ENCODE results near the gene LRRC1. TPM values are rescaled to one million over a fixed set of nuclear protein-coding genes. Genes with fewer than 3 reads are reported as not detected.
A peak's percentile ranks its signal among the peaks of the same experiment; 100 is the strongest.

LRRC1 gene
- total and polyA plus RNA-seq, 2 donors (not counting 1 experiment from before 2014, with no cell fraction given), result 3.8 to 12.1 TPM

DNA sequence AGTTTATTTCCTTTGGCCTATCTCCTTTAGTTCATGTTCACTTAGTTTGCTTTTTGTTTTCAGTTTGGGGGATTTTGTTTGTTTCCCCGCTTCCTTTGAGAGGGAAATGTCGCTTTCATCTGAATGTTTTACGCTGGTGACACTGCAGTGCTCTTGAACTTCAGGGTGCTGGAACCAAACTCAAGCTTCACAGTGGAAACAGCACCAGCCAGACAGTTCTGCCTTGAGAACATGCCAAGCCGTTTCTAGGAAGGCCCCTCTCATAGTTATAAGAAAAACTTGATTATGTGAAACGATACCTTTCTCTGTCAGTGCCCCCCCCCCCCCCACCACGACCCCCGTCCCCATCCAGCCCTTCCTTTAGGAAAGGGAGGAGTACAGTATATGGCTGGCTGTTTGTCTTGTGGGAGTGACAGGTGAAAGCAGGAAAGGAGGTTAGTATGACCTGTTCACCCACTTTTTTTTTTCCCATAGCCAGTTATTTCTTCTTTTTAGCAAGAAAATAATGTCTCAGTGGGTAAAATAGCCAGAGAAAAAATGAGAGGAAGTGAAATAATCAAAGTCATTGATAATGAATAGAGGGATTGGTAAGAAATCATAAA lies 130.1 kb downstream of the LRRC1 start:
- H3K4me2 ChIP-seq (ENCODE audit: extremely low read depth, insufficient read depth, low read length), result no peak overlapping the region
- H3K27ac ChIP-seq (ENCODE audit: insufficient read depth, low read length), result no peak overlapping the region
- no peak overlapping the region for H2AFZ ChIP-seq (ENCODE audit: low read length)
- no peaks in the 10 kb centered on the region for H3K36me3 ChIP-seq (ENCODE audit: control insufficient read depth, insufficient read depth, low read length)
- H3K9ac ChIP-seq (ENCODE audit: insufficient read depth, low read length), result no peak overlapping the region
- no peaks in the 10 kb centered on the region for H3K79me2 ChIP-seq (ENCODE audit: control insufficient read depth, insufficient read depth, low read length)
- no peaks in the 10 kb centered on the region for H3K9me3 ChIP-seq (ENCODE audit: control insufficient read depth, insufficient read depth, low read depth, low read length)
- no peaks in the 10 kb centered on the region for H4K20me1 ChIP-seq (ENCODE audit: control insufficient read depth, extremely low read depth, insufficient read depth, low read length)
- no peaks in the 10 kb centered on the region for H3K27me3 ChIP-seq (ENCODE audit: control insufficient read depth, insufficient read depth, low read length)
- H3K4me3 ChIP-seq (replicated peaks in 1 of 4; ENCODE audit: control extremely low read depth in 1 of 4, insufficient read depth in 1 of 4, low read depth in 3 of 4, low read length in 4 of 4), result no peak overlapping the region
- H3K4me1 ChIP-seq (ENCODE audit: control insufficient read depth, extremely low read depth, insufficient read depth, low read length), result peaks cover 2% of the 10 kb centered on the region
- DNase-seq (ENCODE audit: low read depth in 2 of 2), result no peak
- no peak for TF ChIP-seq EZH2 (IDR thresholded peaks at IDR 0.05; ENCODE audit: low read length, missing control alignments)
- TF ChIP-seq, protein P1, sequence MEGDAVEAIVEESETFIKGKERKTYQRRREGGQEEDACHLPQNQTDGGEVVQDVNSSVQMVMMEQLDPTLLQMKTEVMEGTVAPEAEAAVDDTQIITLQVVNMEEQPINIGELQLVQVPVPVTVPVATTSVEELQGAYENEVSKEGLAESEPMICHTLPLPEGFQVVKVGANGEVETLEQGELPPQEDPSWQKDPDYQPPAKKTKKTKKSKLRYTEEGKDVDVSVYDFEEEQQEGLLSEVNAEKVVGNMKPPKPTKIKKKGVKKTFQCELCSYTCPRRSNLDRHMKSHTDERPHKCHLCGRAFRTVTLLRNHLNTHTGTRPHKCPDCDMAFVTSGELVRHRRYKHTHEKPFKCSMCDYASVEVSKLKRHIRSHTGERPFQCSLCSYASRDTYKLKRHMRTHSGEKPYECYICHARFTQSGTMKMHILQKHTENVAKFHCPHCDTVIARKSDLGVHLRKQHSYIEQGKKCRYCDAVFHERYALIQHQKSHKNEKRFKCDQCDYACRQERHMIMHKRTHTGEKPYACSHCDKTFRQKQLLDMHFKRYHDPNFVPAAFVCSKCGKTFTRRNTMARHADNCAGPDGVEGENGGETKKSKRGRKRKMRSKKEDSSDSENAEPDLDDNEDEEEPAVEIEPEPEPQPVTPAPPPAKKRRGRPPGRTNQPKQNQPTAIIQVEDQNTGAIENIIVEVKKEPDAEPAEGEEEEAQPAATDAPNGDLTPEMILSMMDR (conservative IDR thresholded peaks at IDR 0.05 in 1 of 2, IDR thresholded peaks at IDR 0.05 in 1 of 2; ENCODE audit: low read depth in 1 of 2, low read length in 2 of 2), result no peak

DNA sequence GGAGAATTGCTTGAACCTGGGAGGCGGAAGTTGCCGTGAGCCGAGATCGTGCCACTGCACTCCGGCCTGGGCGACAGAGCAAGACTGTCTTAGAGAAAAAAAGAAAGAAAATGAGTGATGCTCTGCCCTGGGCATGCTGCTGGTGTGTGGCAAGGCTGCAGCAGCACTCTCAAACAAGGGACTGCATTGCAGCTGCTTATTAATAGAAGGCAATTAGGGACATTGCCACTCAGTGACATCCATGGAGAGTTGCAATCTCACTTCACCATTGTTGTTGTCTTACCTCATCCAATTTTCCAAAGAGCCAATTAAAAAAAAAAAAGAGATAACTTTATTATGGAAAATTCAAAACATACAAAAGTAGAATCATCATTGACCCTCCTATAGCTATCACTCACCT lies 131.1 kb downstream of the LRRC1 start:
- TF ChIP-seq, protein P1 (conservative IDR thresholded peaks at IDR 0.05 in 1 of 2, IDR thresholded peaks at IDR 0.05 in 1 of 2; ENCODE audit: low read depth in 1 of 2, low read length in 2 of 2), result no peak
- TF ChIP-seq EZH2 (IDR thresholded peaks at IDR 0.05; ENCODE audit: low read length, missing control alignments), result no peak
- no peak overlapping the region for H3K27ac ChIP-seq (ENCODE audit: insufficient read depth, low read length)
- no peaks in the 10 kb centered on the region for H3K79me2 ChIP-seq (ENCODE audit: control insufficient read depth, insufficient read depth, low read length)
- H4K20me1 ChIP-seq (ENCODE audit: control insufficient read depth, extremely low read depth, insufficient read depth, low read length), result no peaks in the 10 kb centered on the region
- DNase-seq (ENCODE audit: low read depth in 2 of 2), result no peak
- no peaks in the 10 kb centered on the region for H3K36me3 ChIP-seq (ENCODE audit: control insufficient read depth, insufficient read depth, low read length)
- no peak overlapping the region for H3K4me3 ChIP-seq (replicated peaks in 1 of 4; ENCODE audit: control extremely low read depth in 1 of 4, insufficient read depth in 1 of 4, low read depth in 3 of 4, low read length in 4 of 4)
- H3K4me2 ChIP-seq (ENCODE audit: extremely low read depth, insufficient read depth, low read length), result no peak overlapping the region
- no peaks in the 10 kb centered on the region for H3K9me3 ChIP-seq (ENCODE audit: control insufficient read depth, insufficient read depth, low read depth, low read length)
- no peaks in the 10 kb centered on the region for H3K27me3 ChIP-seq (ENCODE audit: control insufficient read depth, insufficient read depth, low read length)
- no peak overlapping the region for H3K9ac ChIP-seq (ENCODE audit: insufficient read depth, low read length)
- H2AFZ ChIP-seq (ENCODE audit: low read length), result no peak overlapping the region
- peaks cover 2% of the 10 kb centered on the region for H3K4me1 ChIP-seq (ENCODE audit: control insufficient read depth, extremely low read depth, insufficient read depth, low read length)

DNA sequence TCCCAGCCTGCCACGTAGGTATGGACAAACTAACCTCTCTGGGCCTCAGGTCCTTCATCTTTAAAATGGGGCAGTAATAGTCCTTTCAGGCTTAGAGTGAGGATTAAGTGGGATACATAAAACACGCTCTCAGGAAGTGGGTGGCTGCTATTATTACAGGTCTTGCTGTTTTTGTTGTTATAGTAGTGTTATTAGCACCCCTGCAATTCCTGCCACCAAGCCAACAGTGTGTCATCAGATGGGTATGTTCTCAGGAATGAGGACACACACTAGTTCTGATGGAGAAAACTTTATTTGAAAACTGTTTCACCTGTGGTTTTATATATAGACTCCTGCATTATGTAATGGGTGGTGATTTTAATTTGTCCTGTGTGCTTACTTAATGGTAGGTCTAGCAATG lies 131.7 kb downstream of the LRRC1 start:
- Histone ChIP-seq H3K9me3 (ENCODE audit: control insufficient read depth, insufficient read depth, low read depth, low read length) (no peaks in the 10 kb centered on the region), H3K4me3 (replicated peaks in 1 of 4; ENCODE audit: control extremely low read depth in 1 of 4, insufficient read depth in 1 of 4, low read depth in 3 of 4, low read length in 4 of 4) (no peak overlapping the region), H3K27me3 (ENCODE audit: control insufficient read depth, insufficient read depth, low read length) (no peaks in the 10 kb centered on the region), H2AFZ (ENCODE audit: low read length) (no peak overlapping the region), H3K9ac (ENCODE audit: insufficient read depth, low read length) (no peak overlapping the region), H3K36me3 (ENCODE audit: control insufficient read depth, insufficient read depth, low read length) (no peaks in the 10 kb centered on the region), H3K4me1 (ENCODE audit: control insufficient read depth, extremely low read depth, insufficient read depth, low read length) (peaks cover 2% of the 10 kb centered on the region), H3K79me2 (ENCODE audit: control insufficient read depth, insufficient read depth, low read length) (no peaks in the 10 kb centered on the region), H3K27ac (ENCODE audit: insufficient read depth, low read length) (no peak overlapping the region), H4K20me1 (ENCODE audit: control insufficient read depth, extremely low read depth, insufficient read depth, low read length) (no peaks in the 10 kb centered on the region), H3K4me2 (ENCODE audit: extremely low read depth, insufficient read depth, low read length) (no peak overlapping the region)
- TF ChIP-seq, protein P1 (conservative IDR thresholded peaks at IDR 0.05 in 1 of 2, IDR thresholded peaks at IDR 0.05 in 1 of 2; ENCODE audit: low read depth in 1 of 2, low read length in 2 of 2), result no peak
- no peak for TF ChIP-seq EZH2 (IDR thresholded peaks at IDR 0.05; ENCODE audit: low read length, missing control alignments)
- DNase-seq (ENCODE audit: low read depth in 2 of 2), result peak in 1 of 2 donors; percentile 80

All from fibroblast of lung (primary cell).